ENCODE results near the gene NPAS3. TPM values are rescaled to one million over a fixed set of nuclear protein-coding genes. Genes with fewer than 3 reads are reported as not detected.

Gene NPAS3
- polyA plus RNA-seq, 2 of the 4 experiments (the other 2 are of a cell fraction) = not detected

DNA sequence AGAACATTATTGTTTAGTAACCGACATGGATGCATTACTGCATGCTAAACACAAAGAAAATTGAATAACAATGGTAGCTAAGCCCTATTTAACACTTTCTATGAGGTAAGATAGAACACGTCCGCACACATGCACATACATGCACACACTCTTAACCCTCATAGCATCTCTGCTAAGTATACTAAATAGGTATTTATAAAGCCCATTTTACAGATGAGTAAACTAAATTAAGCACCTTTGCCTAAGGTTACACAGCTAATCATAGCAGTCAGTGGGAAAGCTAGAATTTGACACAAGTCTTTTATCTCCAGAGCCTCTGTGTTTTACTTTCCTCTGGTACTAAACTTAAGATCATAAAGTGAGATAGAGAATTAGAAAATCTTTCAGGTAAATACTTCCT, 577.2 kb downstream of the NPAS3 start:
- 11% methylated on average over 3 of the region's 3 CpGs for WGBS (ENCODE audit: missing lambda C conversion rate)
- H3K27ac ChIP-seq = no peak overlapping the region
- no peak overlapping the region for H3K4me2 ChIP-seq
- CTCF ChIA-PET = no interaction called here
- no peaks in the 10 kb centered on the region for H3K4me1 ChIP-seq
- no peak for ATAC-seq
- no peak for FAIRE-seq
- POLR2A ChIA-PET = no interaction called here
- no peaks in the 10 kb centered on the region for H3K9me3 ChIP-seq
- TF ChIP-seq, protein P1, sequence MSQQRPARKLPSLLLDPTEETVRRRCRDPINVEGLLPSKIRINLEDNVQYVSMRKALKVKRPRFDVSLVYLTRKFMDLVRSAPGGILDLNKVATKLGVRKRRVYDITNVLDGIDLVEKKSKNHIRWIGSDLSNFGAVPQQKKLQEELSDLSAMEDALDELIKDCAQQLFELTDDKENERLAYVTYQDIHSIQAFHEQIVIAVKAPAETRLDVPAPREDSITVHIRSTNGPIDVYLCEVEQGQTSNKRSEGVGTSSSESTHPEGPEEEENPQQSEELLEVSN (IDR thresholded peaks at IDR 0.05; ENCODE audit: borderline replicate concordance, low read depth) = no peak
- TF ChIP-seq NFE2L2 (conservative IDR thresholded peaks at IDR 0.05; ENCODE audit: low read length) (no peak), RFX5 (IDR thresholded peaks at IDR 0.05) (no peak), FOSB (CRISPR knock-in tag; IDR thresholded peaks at IDR 0.05) (no peak), CBX2 (IDR thresholded peaks at IDR 0.05; ENCODE audit: borderline replicate concordance, low read depth) (no peak), NPAS2 (CRISPR knock-in tag; IDR thresholded peaks at IDR 0.05; ENCODE audit: borderline replicate concordance) (no peak), ZC3H11A (IDR thresholded peaks at IDR 0.05) (no peak), CEBPB (IDR thresholded peaks at IDR 0.05) (no peak), MAZ (IDR thresholded peaks at IDR 0.05; ENCODE audit: borderline replicate concordance, low read depth, low read length) (no peak), TFCP2L1 (CRISPR knock-in tag; IDR thresholded peaks at IDR 0.05) (no peak), BHLHE40 (IDR thresholded peaks at IDR 0.05; ENCODE audit: low read depth, low read length) (no peak), RNF2 (IDR thresholded peaks at IDR 0.05; ENCODE audit: borderline replicate concordance, low read depth) (no peak), PHF8 (IDR thresholded peaks at IDR 0.05; ENCODE audit: borderline replicate concordance, low read depth) (no peak), MYC (IDR thresholded peaks at IDR 0.05; ENCODE audit: borderline replicate concordance, low read length) (no peak), HOXB5 (CRISPR knock-in tag; IDR thresholded peaks at IDR 0.05) (no peak), GATA3 (IDR thresholded peaks at IDR 0.05; ENCODE audit: borderline replicate concordance) (no peak), HDAC2 (IDR thresholded peaks at IDR 0.05) (no peak)
- TF ChIP-seq, protein P2, sequence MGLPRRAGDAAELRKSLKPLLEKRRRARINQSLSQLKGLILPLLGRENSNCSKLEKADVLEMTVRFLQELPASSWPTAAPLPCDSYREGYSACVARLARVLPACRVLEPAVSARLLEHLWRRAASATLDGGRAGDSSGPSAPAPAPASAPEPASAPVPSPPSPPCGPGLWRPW (IDR thresholded peaks at IDR 0.05) = no peak
- TF ChIP-seq, protein P3, sequence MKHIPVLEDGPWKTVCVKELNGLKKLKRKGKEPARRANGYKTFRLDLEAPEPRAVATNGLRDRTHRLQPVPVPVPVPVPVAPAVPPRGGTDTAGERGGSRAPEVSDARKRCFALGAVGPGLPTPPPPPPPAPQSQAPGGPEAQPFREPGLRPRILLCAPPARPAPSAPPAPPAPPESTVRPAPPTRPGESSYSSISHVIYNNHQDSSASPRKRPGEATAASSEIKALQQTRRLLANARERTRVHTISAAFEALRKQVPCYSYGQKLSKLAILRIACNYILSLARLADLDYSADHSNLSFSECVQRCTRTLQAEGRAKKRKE (CRISPR knock-in tag; IDR thresholded peaks at IDR 0.05; ENCODE audit: low read depth) = no peak
- TF ChIP-seq, protein P4, sequence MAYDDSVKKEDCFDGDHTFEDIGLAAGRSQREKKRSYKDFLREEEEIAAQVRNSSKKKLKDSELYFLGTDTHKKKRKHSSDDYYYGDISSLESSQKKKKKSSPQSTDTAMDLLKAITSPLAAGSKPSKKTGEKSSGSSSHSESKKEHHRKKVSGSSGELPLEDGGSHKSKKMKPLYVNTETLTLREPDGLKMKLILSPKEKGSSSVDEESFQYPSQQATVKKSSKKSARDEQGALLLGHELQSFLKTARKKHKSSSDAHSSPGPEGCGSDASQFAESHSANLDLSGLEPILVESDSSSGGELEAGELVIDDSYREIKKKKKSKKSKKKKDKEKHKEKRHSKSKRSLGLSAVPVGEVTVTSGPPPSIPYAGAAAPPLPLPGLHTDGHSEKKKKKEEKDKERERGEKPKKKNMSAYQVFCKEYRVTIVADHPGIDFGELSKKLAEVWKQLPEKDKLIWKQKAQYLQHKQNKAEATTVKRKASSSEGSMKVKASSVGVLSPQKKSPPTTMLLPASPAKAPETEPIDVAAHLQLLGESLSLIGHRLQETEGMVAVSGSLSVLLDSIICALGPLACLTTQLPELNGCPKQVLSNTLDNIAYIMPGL (CRISPR knock-in tag; IDR thresholded peaks at IDR 0.05; ENCODE audit: borderline replicate concordance) = no peak
- DNase-seq (ENCODE audit: low read depth in 1 of 2, low spot score in 1 of 2) = no peak
- no peak overlapping the region for H3K4me3 ChIP-seq

DNA sequence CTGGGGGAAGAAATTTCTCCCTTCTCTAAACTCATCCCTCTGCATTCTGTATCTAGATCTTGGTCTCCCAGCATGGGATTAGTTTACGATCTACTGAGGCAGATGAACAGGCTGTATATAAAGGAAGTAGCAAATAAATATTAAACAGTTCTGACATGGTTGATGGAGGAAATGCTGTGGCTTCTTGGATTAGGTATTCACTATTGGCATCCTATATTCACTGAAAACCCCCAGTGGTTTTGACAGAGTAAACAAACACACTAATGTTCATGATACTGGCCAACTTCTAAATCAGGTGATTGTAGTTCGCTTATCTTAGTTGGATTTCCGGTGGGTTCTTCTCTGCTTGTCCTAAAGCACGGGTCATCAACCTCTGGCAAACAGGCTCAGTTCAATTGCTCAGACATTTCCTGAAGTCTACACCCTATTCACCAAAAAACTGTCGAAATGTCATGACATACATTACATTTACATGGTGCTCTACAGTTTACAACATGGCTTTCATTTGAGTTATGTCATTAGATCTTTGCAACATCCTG, 578.3 kb downstream of the NPAS3 start:
- ATAC-seq = no peak
- CTCF ChIA-PET = no interaction called here
- TF ChIP-seq PHF8 (IDR thresholded peaks at IDR 0.05; ENCODE audit: borderline replicate concordance, low read depth) (no peak), KDM5A (IDR thresholded peaks at IDR 0.05) (no peak), RARB (CRISPR knock-in tag; IDR thresholded peaks at IDR 0.05) (no peak), ZSCAN20 (CRISPR knock-in tag; IDR thresholded peaks at IDR 0.05) (no peak), ZFP36 (IDR thresholded peaks at IDR 0.05; ENCODE audit: borderline replicate concordance, partially characterized antibody) (no peak), RFX5 (IDR thresholded peaks at IDR 0.05) (no peak), POLR2AphosphoS2 (conservative IDR thresholded peaks at IDR 0.05; ENCODE audit: low read length) (no peak), CHD4 (IDR thresholded peaks at IDR 0.05; ENCODE audit: borderline replicate concordance) (no peak), HOXB13 (CRISPR knock-in tag; IDR thresholded peaks at IDR 0.05; ENCODE audit: low read depth) (no peak), ZC3H11A (IDR thresholded peaks at IDR 0.05) (no peak), MAZ (IDR thresholded peaks at IDR 0.05; ENCODE audit: borderline replicate concordance, low read depth, low read length) (no peak)
- no peak for FAIRE-seq
- POLR2A ChIA-PET = no interaction called here
- Histone ChIP-seq H3K4me2 (no peak overlapping the region), H3K4me1 (no peaks in the 10 kb centered on the region), H3K4me3 (no peak overlapping the region), H3K27ac (no peak overlapping the region), H3K9me3 (no peaks in the 10 kb centered on the region)
- DNase-seq (ENCODE audit: low read depth in 1 of 2, low spot score in 1 of 2) = no peak
- WGBS (ENCODE audit: missing lambda C conversion rate) = 16% methylated on average over 5 of the region's 5 CpGs

All from A549 (cell line).